KMS-11 (cell line): ENCODE results near the gene CASP4.

Experiments
- H2AFZ ChIP-seq: fragments of 200-600 bp; sonication (generic); 2 replicates; pipeline ENCODE4 v1.6.1; 2016; ENCODE audit warnings: antibody characterized with exemption, mixed run types, low read depth
- H3K27ac ChIP-seq: fragments of 200-600 bp; sonication (generic); 2 replicates; pipeline ENCODE4 v1.6.1; 2016; ENCODE audit warnings: mild to moderate bottlenecking, mixed run types
- H3K27me3 ChIP-seq: fragments of 200-600 bp; sonication (generic); 2 replicates; pipeline ENCODE4 v1.6.1; 2017; ENCODE audit warnings: mild to moderate bottlenecking, low read depth, mixed run types, moderate library complexity; ENCODE audit not compliant: insufficient read depth
- H3K36me3 ChIP-seq: fragments of 200-600 bp; sonication (generic); 2 replicates; pipeline ENCODE4 v1.6.1; 2017; ENCODE audit warnings: mild to moderate bottlenecking, mixed run types; ENCODE audit not compliant: insufficient read depth
- H3K4me1 ChIP-seq: fragments of 200-600 bp; sonication (generic); 2 replicates; pipeline ENCODE4 v1.6.1; 2016; ENCODE audit warnings: mild to moderate bottlenecking, low read depth, mixed run types; ENCODE audit not compliant: poor library complexity, severe bottlenecking
- H3K4me2 ChIP-seq: fragments of 200-600 bp; sonication (generic); 2 replicates; pipeline ENCODE4 v1.7.0; 2016; ENCODE audit warnings: mild to moderate bottlenecking, mixed run types
- H3K4me3 ChIP-seq: fragments of 200-600 bp; sonication (generic); IDR thresholded peaks from 2 replicates; pipeline ENCODE4 v1.6.1; 2017; ENCODE audit warnings: low read depth, low read length, mixed read lengths; ENCODE audit not compliant: insufficient read depth
- H3K79me2 ChIP-seq: fragments of 200-600 bp; sonication (generic); 2 replicates; pipeline ENCODE4 v1.6.1; 2016; ENCODE audit warnings: low read depth, mixed run types; ENCODE audit not compliant: insufficient read depth
- H3K9ac ChIP-seq: fragments of 200-600 bp; sonication (generic); 2 replicates; pipeline ENCODE4 v1.6.1; 2016; ENCODE audit warnings: mild to moderate bottlenecking, mixed run types
- H4K20me1 ChIP-seq: fragments of 200-600 bp; sonication (generic); 2 replicates; pipeline ENCODE4 v1.6.1; 2016; ENCODE audit warnings: mild to moderate bottlenecking, mixed run types; ENCODE audit not compliant: insufficient read depth
- CTCF ChIP-seq: fragments of 200-600 bp; sonication (generic); conservative IDR thresholded peaks from 2 replicates; pipeline ENCODE4 v1.6.1; 2017; ENCODE audit warnings: low read depth, mild to moderate bottlenecking, antibody characterized with exemption, low read length, moderate library complexity, mixed read lengths

The CASP4 gene

GRCh38 chr11:104893876-104894275, 74.5 kb downstream of the CASP4 start:
- Histone ChIP-seq H2AFZ (no peak overlapping the region), H3K27ac (no peak overlapping the region), H3K79me2 (no peaks in the 10 kb centered on the region), H3K36me3 (no peaks in the 10 kb centered on the region), H3K4me2 (no peak overlapping the region), H3K9ac (no peak overlapping the region), H3K27me3 (no peaks in the 10 kb centered on the region), H3K4me3 (no peak overlapping the region), H4K20me1 (no peaks in the 10 kb centered on the region), H3K4me1 (no peaks in the 10 kb centered on the region)
- TF ChIP-seq CTCF, result no peak
